HFF-Myc (cell line): ENCODE data around the gene SLC1A2.

Source experiments
- DNase-seq: peaks from one replicate; pipeline ENCODE4 v3.0.0-alpha.2; 2011; ENCODE audit warnings: low read depth; ENCODE audit errors: extremely low read depth
- H3K4me3 ChIP-seq: replicated peaks from 2 replicates; pipeline ENCODE4 v1.5.1; 2011; ENCODE audit warnings: low read depth, mild to moderate bottlenecking, control low read depth, low read length
- CTCF ChIP-seq: IDR thresholded peaks from 2 replicates; pipeline ENCODE4 v1.5.1; 2012; ENCODE audit warnings: mild to moderate bottlenecking, low read depth, low read length, control low read depth; ENCODE audit errors: missing control alignments

SLC1A2 gene

GRCh38 chr11:35285471-35285870, 133.9 kb downstream of the SLC1A2 start:
- H3K4me3 ChIP-seq, result no peak overlapping the region
- DNase-seq, result no peak
- no peak for TF ChIP-seq CTCF

GRCh38 chr11:35282221-35282882, 137.0 kb downstream of the SLC1A2 start:
- no peak overlapping the region for H3K4me3 ChIP-seq
- DNase-seq, result no peak
- no peak for TF ChIP-seq CTCF

- TF ChIP-seq CTCF, result no peak
- no peak overlapping the region for H3K4me3 ChIP-seq
- no peak for DNase-seq
These were observed 138.1 kb downstream of the SLC1A2 start for GRCh38 chr11:35281169-35281688.

GRCh38 chr11:35280727-35281126, 138.6 kb downstream of the SLC1A2 start:
- H3K4me3 ChIP-seq, result no peak overlapping the region
- no peak for DNase-seq
- no peak for TF ChIP-seq CTCF

- TF ChIP-seq CTCF, result no peak
- no peak for DNase-seq
- H3K4me3 ChIP-seq, result no peak overlapping the region
These were observed 141.5 kb downstream of the SLC1A2 start for GRCh38 chr11:35277827-35278226.

- no peak for DNase-seq
- no peak overlapping the region for H3K4me3 ChIP-seq
- no peak for TF ChIP-seq CTCF
These were observed 142.8 kb downstream of the SLC1A2 start for GRCh38 chr11:35276396-35277145.

- no peak for TF ChIP-seq CTCF
- no peak overlapping the region for H3K4me3 ChIP-seq
- DNase-seq, result no peak
These were observed 143.6 kb downstream of the SLC1A2 start for GRCh38 chr11:35275786-35276170.
